PC-3 (cell line): Measurements from ENCODE around the gene PDE2A. TPM values are rescaled to one million over a fixed set of nuclear protein-coding genes. Genes with fewer than 3 reads are reported as not detected.

Experiments
- ATAC-seq: fragments of 200-7000 bp; cut with Tn5 transposase; 2 replicates; pipeline ENCODE4 v1.9.1; 2020; ENCODE audit warnings: mild to moderate bottlenecking, moderate library complexity
- BruUV-seq: library from RNA; stranded (reverse); fragments of 400-500 nt; replicated peaks from 2 replicates; lab custom pipeline; 2021; lab: Mats Ljungman, UMichigan
- CTCF ChIA-PET: fragments of 300-600 bp; sonication (Branson Sonifier 250); formaldehyde crosslinking; loops from one replicate; lab custom pipeline; 2022; ENCODE audit warnings: antibody characterized with exemption; lab: Charles Lee
- POLR2A ChIA-PET: fragments of 300-600 bp; sonication (Branson Sonifier 250); formaldehyde crosslinking; loops from one replicate; lab custom pipeline; 2022; ENCODE audit warnings: antibody characterized with exemption; ENCODE audit not compliant: unreplicated experiment; lab: Charles Lee
- DNase-seq: peaks from one replicate; pipeline ENCODE4 v3.0.0-alpha.2; 2015
- H2AFZ ChIP-seq: fragments of 300-600 bp; sonication (generic); 2 replicates; pipeline ENCODE4 v1.6.0; 2016; ENCODE audit warnings: antibody characterized with exemption, low read length
- H3F3A ChIP-seq: fragments of 300-600 bp; sonication (generic); one replicate; pipeline ENCODE4 v1.6.0; 2017; ENCODE audit warnings: antibody characterized with exemption, low read length, control low read depth, mild to moderate bottlenecking; ENCODE audit not compliant: unreplicated experiment
- H3K27ac ChIP-seq: fragments of 300-600 bp; sonication (generic); 2 replicates; pipeline ENCODE4 v1.5.1; 2016; ENCODE audit warnings: mild to moderate bottlenecking, low read length
- H3K27me3 ChIP-seq: fragments of 300-600 bp; sonication (generic); 2 replicates; pipeline ENCODE4 v1.6.1; 2016; ENCODE audit warnings: low read length, mixed read lengths
- H3K36me3 ChIP-seq: fragments of 300-600 bp; sonication (generic); 2 replicates; pipeline ENCODE4 v1.6.1; 2016; ENCODE audit warnings: low read depth, mixed run types, low read length, mixed read lengths
- H3K4me1 ChIP-seq: fragments of 300-600 bp; sonication (generic); 2 replicates; pipeline ENCODE4 v1.5.1; 2016; ENCODE audit warnings: low read length; ENCODE audit not compliant: insufficient read depth
- H3K4me2 ChIP-seq: fragments of 300-600 bp; sonication (generic); 2 replicates; pipeline ENCODE4 v1.6.0; 2016; ENCODE audit warnings: low read length
- H3K4me3 ChIP-seq: fragments of 300-600 bp; sonication (generic); 2 replicates; pipeline ENCODE4 v1.5.1; 2016; ENCODE audit warnings: mild to moderate bottlenecking, low read length, mixed read lengths
- H3K79me2 ChIP-seq: fragments of 300-600 bp; sonication (generic); 2 replicates; pipeline ENCODE4 v1.6.1; 2017; ENCODE audit warnings: low read length, mixed read lengths
- H3K9ac ChIP-seq: fragments of 300-600 bp; sonication (generic); 2 replicates; pipeline ENCODE4 v1.6.0; 2016; ENCODE audit warnings: mild to moderate bottlenecking, low read length
- H3K9me2 ChIP-seq: fragments of 300-600 bp; sonication (generic); replicated peaks from 2 replicates; pipeline ENCODE4 v1.6.1; 2016; ENCODE audit warnings: mixed run types, low read length, mixed read lengths
- H3K9me3 ChIP-seq: fragments of 300-600 bp; sonication (generic); 2 replicates; pipeline ENCODE4 v1.6.1; 2016; ENCODE audit warnings: low read length, mixed read lengths
- H4K20me1 ChIP-seq: fragments of 300-600 bp; sonication (generic); 2 replicates; pipeline ENCODE4 v1.6.1; 2016; ENCODE audit warnings: low read length, mixed read lengths
- CTCF ChIP-seq: fragments of 300-600 bp; sonication (generic); conservative IDR thresholded peaks from 2 replicates; pipeline ENCODE4 v1.5.1; 2017; ENCODE audit warnings: antibody characterized with exemption, low read depth, mild to moderate bottlenecking, low read length
- EZH2 ChIP-seq: fragments of 300-600 bp; sonication (generic); IDR thresholded peaks from one replicate; pipeline ENCODE4 v1.6.1; 2017; ENCODE audit warnings: antibody characterized with exemption, mild to moderate bottlenecking, low read length; ENCODE audit not compliant: unreplicated experiment
- EZH2phosphoT487 ChIP-seq: fragments of 300-600 bp; sonication (generic); IDR thresholded peaks from 2 replicates; pipeline ENCODE4 v1.6.1; 2018; ENCODE audit warnings: mild to moderate bottlenecking, antibody characterized with exemption, low read length, borderline replicate concordance
- intact Hi-C: fragments of 100-400 bp; cut with micrococcal nuclease; formaldehyde crosslinking; loops from 2 replicates; pipeline ENCODE4 v1.9.0; 2023
- total RNA-seq: library from RNA; depleted of rRNA; stranded (reverse); fragments of >200 nt; gene quantifications from 2 replicates; pipeline ENCODE4 v1.2.3, GENCODE V29; 2014

Gene PDE2A
- total RNA-seq, 1 experiment from 2014 or later: 2.6 TPM

- H3K27ac ChIP-seq: no peak overlapping the region
- ChIA-PET POLR2A (no interaction called here), CTCF (no interaction called here)
- no peak for ATAC-seq
- H3K9me2 ChIP-seq: no peaks in the 10 kb centered on the region
- no peaks in the 10 kb centered on the region for H3K4me1 ChIP-seq
- H2AFZ ChIP-seq: no peak overlapping the region
- no peaks in the 10 kb centered on the region for H3K36me3 ChIP-seq
- peaks cover 33% of the 10 kb centered on the region for H3K27me3 ChIP-seq
- H3K9me3 ChIP-seq: no peaks in the 10 kb centered on the region
- no peak for DNase-seq
- H4K20me1 ChIP-seq: no peaks in the 10 kb centered on the region
- BruUV-seq: no TSS peak
- H3K9ac ChIP-seq: no peak overlapping the region
- TF ChIP-seq CTCF: no peak
- no peak for TF ChIP-seq EZH2phosphoT487
- TF ChIP-seq EZH2: no peak
- H3K79me2 ChIP-seq: no peaks in the 10 kb centered on the region
- no peaks in the 10 kb centered on the region for H3F3A ChIP-seq
- H3K4me2 ChIP-seq: no peak overlapping the region
- no peak overlapping the region for H3K4me3 ChIP-seq
- intact Hi-C loops: no loop called here
Observed at GRCh38 chr11:72591785-72592502, 82.3 kb downstream of the PDE2A start.

- peaks cover 29% of the 10 kb centered on the region for H3K27me3 ChIP-seq
- H3K79me2 ChIP-seq: no peaks in the 10 kb centered on the region
- DNase-seq (no peak), ATAC-seq (no peak)
- H3K9me3 ChIP-seq: no peaks in the 10 kb centered on the region
- no peaks in the 10 kb centered on the region for H3F3A ChIP-seq
- ChIA-PET CTCF (no interaction called here), POLR2A (no interaction called here)
- no peak overlapping the region for H3K27ac ChIP-seq
- no peaks in the 10 kb centered on the region for H4K20me1 ChIP-seq
- no peaks in the 10 kb centered on the region for H3K4me1 ChIP-seq
- no peak overlapping the region for H2AFZ ChIP-seq
- no peaks in the 10 kb centered on the region for H3K9me2 ChIP-seq
- TF ChIP-seq EZH2phosphoT487: no peak
- TF ChIP-seq CTCF: no peak
- no peak for TF ChIP-seq EZH2
- H3K36me3 ChIP-seq: no peaks in the 10 kb centered on the region
- no TSS peak for BruUV-seq
- intact Hi-C loops: no loop called here
- H3K4me2 ChIP-seq: no peak overlapping the region
- no peak overlapping the region for H3K4me3 ChIP-seq
- H3K9ac ChIP-seq: no peak overlapping the region
Observed at GRCh38 chr11:72591023-72591422, 83.2 kb downstream of the PDE2A start.
